Measurements from ENCODE around the gene PPIL1. TPM values are rescaled to one million over a fixed set of nuclear protein-coding genes. Genes with fewer than 3 reads are reported as not detected.
A peak's percentile ranks its signal among the peaks of the same experiment; 100 is the strongest.

The PPIL1 gene
- total and polyA plus RNA-seq, 2 of the 8 experiments (the other 6 are each of a cell fraction or from before 2014, with no cell fraction given) = 83.7 to 86.5 TPM

- Histone ChIP-seq H2BK20ac (ENCODE audit: low read length) (no peak overlapping the region), H3K4me1 (replicated peaks in 1 of 4; ENCODE audit: control insufficient read depth in 3 of 4, insufficient read depth in 4 of 4, low read length in 3 of 4) (no peaks in the 10 kb centered on the region; a peak in 1 of 7 replicates), H3K4ac (replicated peaks; ENCODE audit: insufficient read length, low read depth, low read length) (no peak overlapping the region), H4K20me1 (replicated peaks in 1 of 2; ENCODE audit: control insufficient read depth in 1 of 2, insufficient read depth in 2 of 2, low read length in 2 of 2) (no peaks in the 10 kb centered on the region), H2BK12ac (ENCODE audit: low read depth, low read length) (no peak overlapping the region), H3K18ac (ENCODE audit: extremely low read depth, low read length) (no peak overlapping the region), H2BK15ac (ENCODE audit: low read length) (no peak overlapping the region), H3K9me3 (ENCODE audit: insufficient read depth in 2 of 2, low read depth in 1 of 2, low read length in 1 of 2) (no peaks in the 10 kb centered on the region), H3K14ac (ENCODE audit: insufficient read length) (no peak overlapping the region), H2AK5ac (ENCODE audit: low read depth, low read length) (no peak overlapping the region), H3K23ac (ENCODE audit: insufficient read length) (no peak overlapping the region), H3K27me3 (replicated peaks in 1 of 4; ENCODE audit: control insufficient read depth in 3 of 4, extremely low read depth in 1 of 4, insufficient read depth in 3 of 4, low read length in 3 of 4) (no peaks in the 10 kb centered on the region), H2BK5ac (ENCODE audit: low read depth, low read length) (no peak overlapping the region), H4K5ac (ENCODE audit: insufficient read length, low read depth, low read length) (no peak overlapping the region), H3K79me1 (ENCODE audit: low read depth, low read length) (no peaks in the 10 kb centered on the region), H3K36me3 (ENCODE audit: control insufficient read depth in 2 of 4, insufficient read depth in 4 of 4, low read length in 3 of 4) (no peaks in the 10 kb centered on the region), H3K9ac (replicated peaks in 1 of 4; ENCODE audit: extremely low read depth in 1 of 4, low read depth in 3 of 4, low read length in 3 of 4) (no peak overlapping the region), H2AFZ (ENCODE audit: low read length) (no peak overlapping the region), H3K4me2 (ENCODE audit: insufficient read depth in 1 of 2, low read depth in 2 of 2, low read length in 2 of 2) (peak overlapping the region; percentile 61 to 79; a peak in 2 of 4 replicates), H3K27ac (ENCODE audit: low read depth, low read length) (no peak overlapping the region), H4K8ac (ENCODE audit: extremely low read depth, insufficient read depth, low read length) (no peak overlapping the region), H3K4me3 (ENCODE audit: extremely low read depth in 1 of 4, insufficient read depth in 2 of 4, low read depth in 3 of 4, low read length in 4 of 4) (no peak overlapping the region), H2BK120ac (replicated peaks; ENCODE audit: low read depth, low read length) (no peak overlapping the region), H3K23me2 (ENCODE audit: low read depth, low read length) (no peaks in the 10 kb centered on the region; the same call in 1 of the 2 replicates), H3K79me2 (ENCODE audit: control insufficient read depth in 1 of 2, insufficient read depth in 2 of 2, low read length in 2 of 2) (no peaks in the 10 kb centered on the region), H3K56ac (replicated peaks; ENCODE audit: insufficient read length, low read depth, low read length) (no peak overlapping the region), H4K91ac (replicated peaks; ENCODE audit: insufficient read length, low read length) (no peak overlapping the region)
- ChIA-PET CTCF (ENCODE audit: partially characterized antibody) (interaction anchor here (4.5 to 4.6 kb wide), 2 partner anchors 27 to 132 kb away, joined by 18 to 41 read pairs; no protein-coding TSS in a partner anchor), POLR2A (ENCODE audit: partially characterized antibody) (no interaction called here)
- 84% methylated on average over 10 of the region's 10 CpGs; no CpG with 5 or more reads in 1 of the 2 experiments for WGBS, 2 experiments (ENCODE audit: extremely low coverage in 1 of 2, insufficient coverage in 1 of 2, insufficient read length in 1 of 2, insufficient replicate concordance in 2 of 2, low coverage in 1 of 2, low lambda C conversion rate in 2 of 2, missing lambda C conversion rate in 1 of 2)
- DNase-seq (ENCODE audit: low read depth in 1 of 2, low spot score in 2 of 2) (no peak), FAIRE-seq (no peak)
- TF ChIP-seq KDM5A (IDR thresholded peaks at IDR 0.05; ENCODE audit: low read length) (no peak), SP1 (IDR thresholded peaks at IDR 0.05; ENCODE audit: low read depth, low read length) (no peak), JUND (IDR thresholded peaks at IDR 0.05; ENCODE audit: low read length) (no peak), MAX (IDR thresholded peaks at IDR 0.05) (no peak), CREB1 (IDR thresholded peaks at IDR 0.05) (no peak), KDM4A (IDR thresholded peaks at IDR 0.05; ENCODE audit: low read depth, low read length, severe bottlenecking) (no peak), ATF3 (IDR thresholded peaks at IDR 0.05; ENCODE audit: insufficient read depth, low read depth, low read length) (no peak), POU5F1 (IDR thresholded peaks at IDR 0.05; ENCODE audit: low read depth, low read length) (no peak), SP2 (IDR thresholded peaks at IDR 0.05; ENCODE audit: low read length) (no peak), CBX8 (IDR thresholded peaks at IDR 0.05; ENCODE audit: borderline replicate concordance, low read depth, low read length) (no peak), GTF2F1 (IDR thresholded peaks at IDR 0.05; ENCODE audit: borderline replicate concordance, low read depth, low read length) (no peak)
- TF ChIP-seq, protein P1, sequence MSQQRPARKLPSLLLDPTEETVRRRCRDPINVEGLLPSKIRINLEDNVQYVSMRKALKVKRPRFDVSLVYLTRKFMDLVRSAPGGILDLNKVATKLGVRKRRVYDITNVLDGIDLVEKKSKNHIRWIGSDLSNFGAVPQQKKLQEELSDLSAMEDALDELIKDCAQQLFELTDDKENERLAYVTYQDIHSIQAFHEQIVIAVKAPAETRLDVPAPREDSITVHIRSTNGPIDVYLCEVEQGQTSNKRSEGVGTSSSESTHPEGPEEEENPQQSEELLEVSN (IDR thresholded peaks at IDR 0.05) = no peak
Measured at GRCh38 chr6:36886950-36887618, 12.5 kb upstream of the PPIL1 start.
